ENCODE results near the gene EVI5L. TPM values are rescaled to one million over a fixed set of nuclear protein-coding genes. Genes with fewer than 3 reads are reported as not detected.

The EVI5L gene
- total and polyA plus RNA-seq, 2 of the 4 experiments (the other 2 are of a cell fraction): 12.7 to 14.6 TPM

DNA sequence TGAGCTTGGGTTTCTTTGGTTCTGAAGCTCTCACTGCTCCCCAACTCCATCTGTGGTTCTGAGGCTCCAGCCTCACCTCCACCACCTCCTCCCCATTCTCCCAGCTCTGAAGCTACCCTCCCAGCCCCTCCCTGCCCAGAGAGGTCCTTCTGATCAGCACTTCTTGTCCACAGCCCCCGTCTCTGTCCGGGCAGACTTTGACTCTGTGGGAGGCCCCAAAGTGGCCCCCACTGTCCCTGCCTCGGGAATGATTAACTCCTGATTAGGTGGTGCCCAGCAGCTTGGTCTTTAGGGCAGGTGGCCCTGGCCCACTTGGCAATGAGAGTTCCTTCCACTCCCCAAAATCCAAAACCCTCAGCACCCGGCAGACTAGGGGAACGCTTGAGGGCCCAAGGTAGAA lies 14.4 kb downstream of the EVI5L start:
- no peak overlapping the region for H2BK120ac ChIP-seq (ENCODE audit: low read depth, low read length)
- ChIA-PET CTCF (no interaction called here), POLR2A (ENCODE audit: unreplicated experiment) (no interaction called here)
- H2BK20ac ChIP-seq (ENCODE audit: low read depth, low read length): no peak overlapping the region
- no peak overlapping the region for H4K91ac ChIP-seq (ENCODE audit: insufficient read depth, low read depth, low read length)
- intact Hi-C loops (cut with micrococcal nuclease): no loop called here
- H3K4me2 ChIP-seq (ENCODE audit: low read depth, low read length): no peak overlapping the region
- in situ Hi-C loops (cut with MboI; ENCODE audit: low sequenced_read_pairs): no loop called here
- dilution Hi-C loops (cut with HindIII; ENCODE audit: low sequenced_read_pairs, unreplicated experiment): no loop called here
- BruUV-seq (replicated peaks): no TSS peak
- no peak overlapping the region for H2BK5ac ChIP-seq (ENCODE audit: low read depth, low read length, poor library complexity, severe bottlenecking)
- TF ChIP-seq ELK1 (IDR thresholded peaks at IDR 0.05; ENCODE audit: borderline replicate concordance, low read depth, low read length) (no peak), POLR2A (IDR thresholded peaks at IDR 0.05; ENCODE audit: low read depth, low read length) (no peak), FOS (IDR thresholded peaks at IDR 0.05; ENCODE audit: low read depth, low read length) (no peak), RFX5 (IDR thresholded peaks at IDR 0.05; ENCODE audit: low read depth, low read length) (no peak), MXI1 (IDR thresholded peaks at IDR 0.05; ENCODE audit: borderline replicate concordance, low read depth, low read length) (no peak), CHD1 (IDR thresholded peaks at IDR 0.05; ENCODE audit: low read depth, low read length) (no peak), RCOR1 (IDR thresholded peaks at IDR 0.05; ENCODE audit: insufficient replicate concordance, low read length) (no peak), MAFK (IDR thresholded peaks at IDR 0.05; ENCODE audit: low read depth, low read length) (no peak), BHLHE40 (IDR thresholded peaks at IDR 0.05; ENCODE audit: low read depth, low read length) (no peak), NFE2L2 (IDR thresholded peaks at IDR 0.05; ENCODE audit: low read depth, low read length) (no peak), SMC3 (IDR thresholded peaks at IDR 0.05; ENCODE audit: low read depth, low read length) (no peak), CEBPB (IDR thresholded peaks at IDR 0.05; ENCODE audit: low read depth, low read length) (no peak), MAZ (IDR thresholded peaks at IDR 0.05; ENCODE audit: borderline replicate concordance, low read depth, low read length) (no peak), RAD21 (IDR thresholded peaks at IDR 0.05; ENCODE audit: low read length) (no peak)
- TF ChIP-seq, protein P1, sequence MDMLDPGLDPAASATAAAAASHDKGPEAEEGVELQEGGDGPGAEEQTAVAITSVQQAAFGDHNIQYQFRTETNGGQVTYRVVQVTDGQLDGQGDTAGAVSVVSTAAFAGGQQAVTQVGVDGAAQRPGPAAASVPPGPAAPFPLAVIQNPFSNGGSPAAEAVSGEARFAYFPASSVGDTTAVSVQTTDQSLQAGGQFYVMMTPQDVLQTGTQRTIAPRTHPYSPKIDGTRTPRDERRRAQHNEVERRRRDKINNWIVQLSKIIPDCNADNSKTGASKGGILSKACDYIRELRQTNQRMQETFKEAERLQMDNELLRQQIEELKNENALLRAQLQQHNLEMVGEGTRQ (IDR thresholded peaks at IDR 0.05; ENCODE audit: low read depth, low read length): no peak
- H4K5ac ChIP-seq (ENCODE audit: low read depth, low read length): no peak overlapping the region
- H2BK15ac ChIP-seq (ENCODE audit: low read depth, low read length): no peak overlapping the region
- WGBS, 2 experiments (ENCODE audit: extremely low coverage in 2 of 2, insufficient read length in 1 of 2): 70% methylated on average over 2 of the region's 5 CpGs; no CpG with 5 or more reads in 1 of the 2 experiments
- DNase-seq: no peak
- no peak overlapping the region for H2AK5ac ChIP-seq (ENCODE audit: low read depth, low read length)
- no peak overlapping the region for H3K18ac ChIP-seq (ENCODE audit: low read depth, low read length)
- no peak overlapping the region for H3K23ac ChIP-seq (ENCODE audit: low read depth, low read length)
- H3K56ac ChIP-seq (ENCODE audit: extremely low read depth, insufficient read depth, low read length): no peak overlapping the region
- no peak overlapping the region for H3K14ac ChIP-seq (replicated peaks; ENCODE audit: low read depth, low read length)
- peaks cover 23% of the 10 kb centered on the region for H3K9me1 ChIP-seq (ENCODE audit: insufficient read depth, low read length)
- no peaks in the 10 kb centered on the region for H3K4me1 ChIP-seq (ENCODE audit: control insufficient read depth, insufficient read depth, low read length)
- no peaks in the 10 kb centered on the region for H3K36me3 ChIP-seq (ENCODE audit: control insufficient read depth, insufficient read depth, low read length)
- ATAC-seq (ENCODE audit: low read depth): no peak
- H3K4me3 ChIP-seq (ENCODE audit: insufficient read depth, low read depth, low read length): no peak overlapping the region
- no peak overlapping the region for H3K9ac ChIP-seq (ENCODE audit: low read depth, low read length)
- H3K4ac ChIP-seq (ENCODE audit: low read depth, low read length): no peak overlapping the region
- H4K8ac ChIP-seq (ENCODE audit: low read depth in 2 of 2, low read length in 2 of 2): no peak overlapping the region
- H2AFZ ChIP-seq (replicated peaks; ENCODE audit: low read length, poor library complexity): no peak overlapping the region
- H3K9me3 ChIP-seq (ENCODE audit: control insufficient read depth, insufficient read depth, low read length): no peaks in the 10 kb centered on the region; the same call in 1 of the 2 replicates
- H4K20me1 ChIP-seq (ENCODE audit: insufficient read depth, low read length): peaks cover 29% of the 10 kb centered on the region
- peaks cover 23 to 34% of the 10 kb centered on the region in 2 experiments for H3K79me1 ChIP-seq (ENCODE audit: low read depth in 1 of 2, low read length in 2 of 2)
- no peak overlapping the region for H3K27ac ChIP-seq (ENCODE audit: insufficient read depth, low read length)
- no peaks in the 10 kb centered on the region for H3K27me3 ChIP-seq (ENCODE audit: control insufficient read depth, insufficient read depth, low read length)
- H2AK9ac ChIP-seq (replicated peaks; ENCODE audit: low read depth, low read length, poor library complexity): no peak overlapping the region
